ENCODE data around the gene RNF114. TPM values are rescaled to one million over a fixed set of nuclear protein-coding genes. Genes with fewer than 3 reads are reported as not detected.
"Not testable (repeated sequence)": the region's sequence is repeated elsewhere in the genome, so short reads cannot be mapped to it uniquely, and the experiment has no call there.

RNF114 gene
- total RNA-seq, 1 donor from 2014 or later, result 62.7 TPM

DNA sequence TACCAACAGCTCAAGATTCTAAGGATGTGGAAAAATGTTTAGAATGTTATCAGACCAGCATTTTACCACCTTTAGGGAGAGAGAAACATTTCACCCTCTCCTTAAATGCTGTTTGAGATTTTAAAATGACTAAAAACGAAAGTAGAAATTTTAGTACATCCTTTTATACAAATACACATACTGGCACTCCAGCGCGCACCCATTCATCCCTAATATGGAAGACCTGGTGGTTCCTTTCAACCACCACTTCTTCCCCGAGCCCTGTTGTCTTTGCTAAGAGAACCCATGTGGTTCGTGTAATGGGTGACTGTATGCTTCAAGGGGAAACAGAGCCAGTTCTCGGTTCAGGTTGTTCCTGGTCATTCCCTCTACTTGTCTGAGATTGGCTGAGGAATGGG lies 42.1 kb upstream of the RNF114 start:
- H3K4me1 Mint-ChIP-seq (ENCODE audit: low read depth, unreplicated experiment), result peaks cover 27% of the 10 kb centered on the region
- H2AFZ ChIP-seq (ENCODE audit: low read depth, low read length), result no peak overlapping the region
- H3K27ac Mint-ChIP-seq (ENCODE audit: unreplicated experiment), result peak overlapping the region; percentile 34
- H3K79me2 ChIP-seq (ENCODE audit: insufficient read depth, low read length), result no peaks in the 10 kb centered on the region
- TF ChIP-seq, protein P1, sequence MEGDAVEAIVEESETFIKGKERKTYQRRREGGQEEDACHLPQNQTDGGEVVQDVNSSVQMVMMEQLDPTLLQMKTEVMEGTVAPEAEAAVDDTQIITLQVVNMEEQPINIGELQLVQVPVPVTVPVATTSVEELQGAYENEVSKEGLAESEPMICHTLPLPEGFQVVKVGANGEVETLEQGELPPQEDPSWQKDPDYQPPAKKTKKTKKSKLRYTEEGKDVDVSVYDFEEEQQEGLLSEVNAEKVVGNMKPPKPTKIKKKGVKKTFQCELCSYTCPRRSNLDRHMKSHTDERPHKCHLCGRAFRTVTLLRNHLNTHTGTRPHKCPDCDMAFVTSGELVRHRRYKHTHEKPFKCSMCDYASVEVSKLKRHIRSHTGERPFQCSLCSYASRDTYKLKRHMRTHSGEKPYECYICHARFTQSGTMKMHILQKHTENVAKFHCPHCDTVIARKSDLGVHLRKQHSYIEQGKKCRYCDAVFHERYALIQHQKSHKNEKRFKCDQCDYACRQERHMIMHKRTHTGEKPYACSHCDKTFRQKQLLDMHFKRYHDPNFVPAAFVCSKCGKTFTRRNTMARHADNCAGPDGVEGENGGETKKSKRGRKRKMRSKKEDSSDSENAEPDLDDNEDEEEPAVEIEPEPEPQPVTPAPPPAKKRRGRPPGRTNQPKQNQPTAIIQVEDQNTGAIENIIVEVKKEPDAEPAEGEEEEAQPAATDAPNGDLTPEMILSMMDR (IDR thresholded peaks at IDR 0.05; ENCODE audit: insufficient read depth, low read depth, low read length), result no peak
- TF ChIP-seq EZH2 (IDR thresholded peaks at IDR 0.05; ENCODE audit: insufficient read depth, low read length), result no peak
- H3K4me2 ChIP-seq (ENCODE audit: low read length), result no peak overlapping the region
- peak overlapping the region; percentile 40 for H3K4me3 Mint-ChIP-seq (ENCODE audit: unreplicated experiment)
- H3K27me3 Mint-ChIP-seq (ENCODE audit: low read depth, unreplicated experiment), result no peaks in the 10 kb centered on the region
- H3K9ac ChIP-seq (ENCODE audit: low read length), result no peak overlapping the region
- H3K9me3 ChIP-seq (ENCODE audit: insufficient read depth, low read depth, low read length), result no peaks in the 10 kb centered on the region
- H3K36me3 Mint-ChIP-seq (ENCODE audit: low read depth, unreplicated experiment), result no peaks in the 10 kb centered on the region
- H3K9me3 Mint-ChIP-seq (ENCODE audit: unreplicated experiment), result peaks cover 1% of the 10 kb centered on the region
- FAIRE-seq (no peak), DNase-seq (ENCODE audit: low read depth) (no peak)
- H3K36me3 ChIP-seq (ENCODE audit: insufficient read depth, low read length), result no peaks in the 10 kb centered on the region
- no peak overlapping the region for H3K27ac ChIP-seq (ENCODE audit: low read depth, low read length)
- H4K20me1 ChIP-seq (ENCODE audit: insufficient read depth, low read length), result peaks cover 2% of the 10 kb centered on the region
- H3K4me3 ChIP-seq (ENCODE audit: insufficient read depth, low read depth, low read length), result no peak overlapping the region
- H3K27me3 ChIP-seq (ENCODE audit: insufficient read depth, low read length), result no peaks in the 10 kb centered on the region
- H3K4me1 ChIP-seq (ENCODE audit: insufficient read depth, low read length), result peaks cover 16% of the 10 kb centered on the region

DNA sequence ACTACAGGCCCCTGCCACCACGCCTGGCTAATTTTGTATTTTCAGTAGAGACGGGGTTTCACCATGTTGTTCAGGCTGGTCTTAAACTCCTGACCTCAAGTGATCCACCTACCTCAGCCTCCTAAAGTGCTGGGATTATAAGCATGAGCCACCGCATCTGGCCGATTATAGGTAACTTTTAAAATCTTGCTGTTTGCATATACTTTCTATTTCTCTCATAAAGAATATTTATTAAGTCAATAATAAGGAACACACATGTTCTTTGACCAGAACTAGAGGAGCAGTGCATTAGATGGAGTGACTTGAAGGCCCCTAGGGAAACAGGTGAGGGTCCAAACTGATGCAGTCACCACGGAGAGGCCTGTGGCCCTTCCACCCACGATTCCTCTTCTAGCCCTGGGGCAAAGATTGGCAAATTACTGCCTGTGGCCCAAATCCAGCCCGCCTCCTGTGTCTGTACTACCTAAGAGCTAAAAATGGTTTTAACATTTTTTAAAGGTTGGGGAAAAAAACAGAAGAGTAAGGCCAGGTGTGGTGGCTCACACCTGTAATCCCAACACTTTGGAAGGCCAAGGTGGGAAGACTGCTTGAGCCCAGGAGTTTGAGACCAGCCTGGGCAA lies 40.6 kb upstream of the RNF114 start:
- H3K36me3 Mint-ChIP-seq (ENCODE audit: low read depth, unreplicated experiment); H3K79me2 ChIP-seq (ENCODE audit: insufficient read depth, low read length); H2AFZ ChIP-seq (ENCODE audit: low read depth, low read length); H3K27me3 Mint-ChIP-seq (ENCODE audit: low read depth, unreplicated experiment); H3K36me3 ChIP-seq (ENCODE audit: insufficient read depth, low read length); H3K27ac Mint-ChIP-seq (ENCODE audit: unreplicated experiment); FAIRE-seq; H3K4me2 ChIP-seq (ENCODE audit: low read length); H3K9ac ChIP-seq (ENCODE audit: low read length); H4K20me1 ChIP-seq (ENCODE audit: insufficient read depth, low read length); H3K9me3 ChIP-seq (ENCODE audit: insufficient read depth, low read depth, low read length); H3K4me3 Mint-ChIP-seq (ENCODE audit: unreplicated experiment); H3K4me3 ChIP-seq (ENCODE audit: insufficient read depth, low read depth, low read length); H3K27me3 ChIP-seq (ENCODE audit: insufficient read depth, low read length); DNase-seq (ENCODE audit: low read depth); H3K9me3 Mint-ChIP-seq (ENCODE audit: unreplicated experiment); H3K27ac ChIP-seq (ENCODE audit: low read depth, low read length): not testable (repeated sequence)
- H3K4me1 ChIP-seq (ENCODE audit: insufficient read depth, low read length), result peaks cover 14% of the 10 kb centered on the region
- peaks cover 16% of the 10 kb centered on the region for H3K4me1 Mint-ChIP-seq (ENCODE audit: low read depth, unreplicated experiment)

DNA sequence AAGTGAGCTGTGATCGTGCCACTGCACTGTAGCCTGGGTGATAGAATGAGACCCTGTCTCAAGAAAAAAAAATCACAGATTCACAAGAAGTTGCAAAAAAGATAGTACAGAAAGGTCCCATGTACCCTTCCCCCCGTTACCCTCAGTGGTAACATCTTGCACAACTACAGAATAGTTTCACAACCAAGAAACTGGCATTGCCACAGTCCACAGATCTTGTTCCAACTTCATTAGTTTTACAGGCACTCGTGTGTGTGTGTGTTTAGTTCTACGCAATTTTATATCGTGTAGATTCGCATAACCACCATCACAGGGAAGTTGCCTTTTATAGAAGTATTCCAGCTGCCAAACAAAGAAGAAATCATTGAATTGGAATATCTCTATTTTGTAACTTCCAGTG lies 40.0 kb upstream of the RNF114 start:
- Histone ChIP-seq H4K20me1 (ENCODE audit: insufficient read depth, low read length) (no peaks in the 10 kb centered on the region), H3K27me3 (ENCODE audit: insufficient read depth, low read length) (no peaks in the 10 kb centered on the region), H3K27ac (ENCODE audit: low read depth, low read length) (no peak overlapping the region), H3K4me3 (ENCODE audit: insufficient read depth, low read depth, low read length) (no peak overlapping the region), H3K4me2 (ENCODE audit: low read length) (no peak overlapping the region), H2AFZ (ENCODE audit: low read depth, low read length) (no peak overlapping the region), H3K36me3 (ENCODE audit: insufficient read depth, low read length) (no peaks in the 10 kb centered on the region), H3K79me2 (ENCODE audit: insufficient read depth, low read length) (no peaks in the 10 kb centered on the region), H3K9ac (ENCODE audit: low read length) (no peak overlapping the region), H3K4me1 (ENCODE audit: insufficient read depth, low read length) (peaks cover 8% of the 10 kb centered on the region), H3K9me3 (ENCODE audit: insufficient read depth, low read depth, low read length) (no peaks in the 10 kb centered on the region)
- TF ChIP-seq EZH2 (IDR thresholded peaks at IDR 0.05; ENCODE audit: insufficient read depth, low read length), result no peak
- TF ChIP-seq, protein P1 (IDR thresholded peaks at IDR 0.05; ENCODE audit: insufficient read depth, low read depth, low read length), result no peak
- Mint-ChIP-seq H3K4me3 (ENCODE audit: unreplicated experiment) (no peak overlapping the region), H3K36me3 (ENCODE audit: low read depth, unreplicated experiment) (no peaks in the 10 kb centered on the region), H3K27ac (ENCODE audit: unreplicated experiment) (no peak overlapping the region), H3K9me3 (ENCODE audit: unreplicated experiment) (no peaks in the 10 kb centered on the region), H3K27me3 (ENCODE audit: low read depth, unreplicated experiment) (no peaks in the 10 kb centered on the region), H3K4me1 (ENCODE audit: low read depth, unreplicated experiment) (peaks cover 13% of the 10 kb centered on the region)
- DNase-seq (ENCODE audit: low read depth) (no peak), FAIRE-seq (no peak)
